Measurements from ENCODE around the gene NEGR1.

Gene NEGR1

DNA sequence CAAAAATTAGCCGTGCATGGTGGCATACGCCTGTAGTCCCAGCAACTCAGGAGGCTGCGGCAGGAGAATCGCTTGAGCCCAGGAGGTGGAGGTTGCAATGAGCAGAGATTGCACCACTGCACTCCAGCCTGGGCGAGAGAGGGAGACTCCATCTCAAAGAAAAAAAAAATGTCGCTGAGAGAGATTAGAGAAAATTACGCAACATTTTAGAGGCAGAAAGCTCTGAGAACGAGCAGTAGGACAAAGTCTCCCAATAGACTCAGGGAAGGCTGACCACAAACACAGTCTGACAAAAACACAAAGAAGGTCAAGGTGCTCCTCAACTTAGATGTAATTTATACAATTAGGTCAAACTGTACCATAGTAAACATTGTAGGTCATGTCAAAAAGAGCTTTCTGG, 833.9 kb downstream of the NEGR1 start:
- no peak overlapping the region for H3K4me3 ChIP-seq (ENCODE audit: low read depth, low read length)
- TF ChIP-seq, protein P1, sequence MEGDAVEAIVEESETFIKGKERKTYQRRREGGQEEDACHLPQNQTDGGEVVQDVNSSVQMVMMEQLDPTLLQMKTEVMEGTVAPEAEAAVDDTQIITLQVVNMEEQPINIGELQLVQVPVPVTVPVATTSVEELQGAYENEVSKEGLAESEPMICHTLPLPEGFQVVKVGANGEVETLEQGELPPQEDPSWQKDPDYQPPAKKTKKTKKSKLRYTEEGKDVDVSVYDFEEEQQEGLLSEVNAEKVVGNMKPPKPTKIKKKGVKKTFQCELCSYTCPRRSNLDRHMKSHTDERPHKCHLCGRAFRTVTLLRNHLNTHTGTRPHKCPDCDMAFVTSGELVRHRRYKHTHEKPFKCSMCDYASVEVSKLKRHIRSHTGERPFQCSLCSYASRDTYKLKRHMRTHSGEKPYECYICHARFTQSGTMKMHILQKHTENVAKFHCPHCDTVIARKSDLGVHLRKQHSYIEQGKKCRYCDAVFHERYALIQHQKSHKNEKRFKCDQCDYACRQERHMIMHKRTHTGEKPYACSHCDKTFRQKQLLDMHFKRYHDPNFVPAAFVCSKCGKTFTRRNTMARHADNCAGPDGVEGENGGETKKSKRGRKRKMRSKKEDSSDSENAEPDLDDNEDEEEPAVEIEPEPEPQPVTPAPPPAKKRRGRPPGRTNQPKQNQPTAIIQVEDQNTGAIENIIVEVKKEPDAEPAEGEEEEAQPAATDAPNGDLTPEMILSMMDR (IDR thresholded peaks at IDR 0.05; ENCODE audit: low read depth, low read length), result no peak

DNA sequence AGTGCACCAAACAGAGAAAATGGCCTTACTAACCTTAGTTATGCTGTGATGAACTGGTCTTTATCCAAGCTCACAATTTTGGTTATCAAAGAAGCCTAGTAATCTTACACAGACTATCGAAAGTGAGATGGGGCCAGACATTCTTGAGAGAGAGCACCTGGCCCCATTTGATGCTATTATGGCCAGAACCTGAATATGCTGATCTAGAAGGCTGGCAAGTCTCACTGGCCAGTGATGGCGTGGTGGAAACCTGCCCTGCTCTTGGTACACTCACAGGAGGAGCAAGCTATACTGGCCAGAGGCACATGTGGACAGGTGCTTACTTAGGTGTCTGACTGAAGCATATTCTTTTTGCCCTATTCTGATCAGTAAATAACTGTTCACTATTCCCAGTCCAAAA, 843.7 kb downstream of the NEGR1 start:
- Histone ChIP-seq H3K27me3 (ENCODE audit: insufficient read depth, low read depth, severe bottlenecking) (no peaks in the 10 kb centered on the region), H3K27ac (no peak overlapping the region), H3K9me3 (ENCODE audit: severe bottlenecking) (no peaks in the 10 kb centered on the region), H3K36me3 (no peaks in the 10 kb centered on the region), H3K4me3 (ENCODE audit: low read depth, low read length) (no peak overlapping the region)
- DNase-seq, result no peak
- TF ChIP-seq, protein P1 (IDR thresholded peaks at IDR 0.05; ENCODE audit: low read depth, low read length), result no peak

More for the DNA sequence above, 833.9 kb downstream of the NEGR1 start:
- DNase-seq, result no peak
- no peak overlapping the region for H3K27ac ChIP-seq
- no peaks in the 10 kb centered on the region for H3K9me3 ChIP-seq (ENCODE audit: severe bottlenecking)
- no peaks in the 10 kb centered on the region for H3K27me3 ChIP-seq (ENCODE audit: insufficient read depth, low read depth, severe bottlenecking)
- H3K36me3 ChIP-seq, result no peaks in the 10 kb centered on the region

DNA sequence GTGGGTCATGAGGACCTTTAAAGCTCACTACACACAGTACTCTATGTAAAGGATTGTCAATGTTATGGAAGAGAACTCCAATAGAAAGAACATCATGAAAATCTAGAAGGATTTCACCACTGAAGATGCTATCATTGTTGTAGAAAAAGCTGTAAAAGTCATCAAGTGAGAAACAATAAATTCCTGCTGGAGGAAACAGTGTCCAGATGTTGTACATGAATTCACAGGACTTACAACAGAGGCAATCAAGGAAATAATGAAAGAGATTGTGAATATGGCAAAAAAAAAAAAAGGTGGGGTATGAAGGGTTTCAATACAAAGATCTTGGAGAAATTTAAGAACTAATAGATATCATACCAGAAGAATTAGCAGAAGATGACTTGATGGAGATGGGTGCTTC, 846.4 kb downstream of the NEGR1 start:
- TF ChIP-seq, protein P1 (IDR thresholded peaks at IDR 0.05; ENCODE audit: low read depth, low read length), result no peak
- H3K27me3 ChIP-seq (ENCODE audit: insufficient read depth, low read depth, severe bottlenecking), result no peaks in the 10 kb centered on the region
- no peak overlapping the region for H3K4me3 ChIP-seq (ENCODE audit: low read depth, low read length)
- no peak overlapping the region for H3K27ac ChIP-seq
- H3K36me3 ChIP-seq, result no peaks in the 10 kb centered on the region
- DNase-seq, result no peak
- no peaks in the 10 kb centered on the region for H3K9me3 ChIP-seq (ENCODE audit: severe bottlenecking)

DNA sequence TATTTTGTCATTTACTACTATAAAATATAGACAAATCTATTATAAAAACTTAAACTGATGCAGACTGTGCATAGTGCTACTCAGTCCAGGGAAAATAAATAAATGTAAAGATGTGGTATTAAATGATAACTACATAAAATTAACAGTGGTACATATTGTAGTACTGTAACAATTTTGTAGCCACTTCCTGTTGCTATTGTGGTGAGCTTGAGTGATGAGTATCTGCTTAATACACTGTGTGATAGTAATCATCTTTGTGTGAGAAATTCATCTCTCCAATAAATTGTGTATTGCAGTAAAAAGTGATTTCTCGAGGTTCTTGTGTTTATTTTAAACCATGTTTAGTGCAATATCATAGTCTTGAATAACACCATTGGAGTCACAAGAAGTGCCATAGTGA, 848.1 kb downstream of the NEGR1 start:
- no peaks in the 10 kb centered on the region for H3K27me3 ChIP-seq (ENCODE audit: insufficient read depth, low read depth, severe bottlenecking)
- TF ChIP-seq, protein P1 (IDR thresholded peaks at IDR 0.05; ENCODE audit: low read depth, low read length), result no peak
- no peak for DNase-seq
- H3K36me3 ChIP-seq, result no peaks in the 10 kb centered on the region
- H3K27ac ChIP-seq, result no peak overlapping the region
- H3K4me3 ChIP-seq (ENCODE audit: low read depth, low read length), result no peak overlapping the region
- H3K9me3 ChIP-seq (ENCODE audit: severe bottlenecking), result no peaks in the 10 kb centered on the region

DNA sequence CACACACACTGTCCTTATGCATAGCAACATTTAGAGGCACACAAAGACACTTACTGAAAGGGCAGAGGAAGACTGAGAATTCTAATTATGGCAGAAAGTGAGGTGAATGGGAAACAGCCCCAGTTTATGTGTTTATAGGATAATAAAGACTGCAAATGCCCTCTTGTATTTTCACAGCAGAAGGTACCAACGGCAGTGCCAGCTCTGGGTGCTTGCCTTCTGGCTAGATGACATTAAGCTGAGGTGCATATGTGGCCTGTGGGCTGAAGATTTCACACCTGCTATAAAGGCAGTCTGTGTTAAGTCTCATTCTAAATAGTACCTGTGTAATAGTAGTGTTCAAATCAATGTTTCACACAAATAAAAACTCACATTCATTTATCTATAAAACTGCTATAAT, 854.3 kb downstream of the NEGR1 start:
- Histone ChIP-seq H3K27ac (no peak overlapping the region), H3K4me3 (ENCODE audit: low read depth, low read length) (no peak overlapping the region), H3K9me3 (ENCODE audit: severe bottlenecking) (no peaks in the 10 kb centered on the region), H3K27me3 (ENCODE audit: insufficient read depth, low read depth, severe bottlenecking) (no peaks in the 10 kb centered on the region), H3K36me3 (no peaks in the 10 kb centered on the region)
- TF ChIP-seq, protein P1 (IDR thresholded peaks at IDR 0.05; ENCODE audit: low read depth, low read length), result no peak
- no peak for DNase-seq

DNA sequence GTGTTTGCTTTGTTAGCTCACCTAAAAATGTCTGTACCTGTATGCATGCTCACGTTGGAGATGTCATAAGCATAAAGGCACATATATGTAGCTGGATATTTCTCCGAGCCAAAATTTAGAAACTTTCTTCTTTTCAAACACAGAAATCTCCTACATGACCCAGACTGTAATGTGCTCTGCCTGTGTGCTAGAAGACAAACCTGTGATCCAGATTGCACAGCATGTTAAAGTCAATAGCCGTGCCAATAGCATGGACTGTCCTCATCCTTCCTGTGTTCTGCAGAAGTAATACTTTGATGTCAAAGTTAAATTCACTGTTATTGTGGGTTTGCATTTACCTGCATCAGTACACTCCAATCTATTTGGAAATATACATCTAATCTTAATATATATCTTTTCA, 855.3 kb downstream of the NEGR1 start:
- Histone ChIP-seq H3K9me3 (ENCODE audit: severe bottlenecking) (no peaks in the 10 kb centered on the region), H3K27me3 (ENCODE audit: insufficient read depth, low read depth, severe bottlenecking) (no peaks in the 10 kb centered on the region), H3K36me3 (no peaks in the 10 kb centered on the region), H3K27ac (no peak overlapping the region), H3K4me3 (ENCODE audit: low read depth, low read length) (no peak overlapping the region)
- no peak for DNase-seq
- TF ChIP-seq, protein P1 (IDR thresholded peaks at IDR 0.05; ENCODE audit: low read depth, low read length), result no peak

Measured in WERI-Rb-1 (cell line).